GM20000 (cell line): ENCODE data around the gene ZNF385C.

Experiments
- DNase-seq: peaks from one replicate; pipeline ENCODE4 v3.0.0; 2012; ENCODE audit warnings: low spot score
- CTCF ChIP-seq: IDR thresholded peaks from 2 replicates; pipeline ENCODE4 v1.5.1; 2012; ENCODE audit warnings: mild to moderate bottlenecking, control low read depth; ENCODE audit errors: extremely low read depth, missing control alignments

Gene ZNF385C

DNA sequence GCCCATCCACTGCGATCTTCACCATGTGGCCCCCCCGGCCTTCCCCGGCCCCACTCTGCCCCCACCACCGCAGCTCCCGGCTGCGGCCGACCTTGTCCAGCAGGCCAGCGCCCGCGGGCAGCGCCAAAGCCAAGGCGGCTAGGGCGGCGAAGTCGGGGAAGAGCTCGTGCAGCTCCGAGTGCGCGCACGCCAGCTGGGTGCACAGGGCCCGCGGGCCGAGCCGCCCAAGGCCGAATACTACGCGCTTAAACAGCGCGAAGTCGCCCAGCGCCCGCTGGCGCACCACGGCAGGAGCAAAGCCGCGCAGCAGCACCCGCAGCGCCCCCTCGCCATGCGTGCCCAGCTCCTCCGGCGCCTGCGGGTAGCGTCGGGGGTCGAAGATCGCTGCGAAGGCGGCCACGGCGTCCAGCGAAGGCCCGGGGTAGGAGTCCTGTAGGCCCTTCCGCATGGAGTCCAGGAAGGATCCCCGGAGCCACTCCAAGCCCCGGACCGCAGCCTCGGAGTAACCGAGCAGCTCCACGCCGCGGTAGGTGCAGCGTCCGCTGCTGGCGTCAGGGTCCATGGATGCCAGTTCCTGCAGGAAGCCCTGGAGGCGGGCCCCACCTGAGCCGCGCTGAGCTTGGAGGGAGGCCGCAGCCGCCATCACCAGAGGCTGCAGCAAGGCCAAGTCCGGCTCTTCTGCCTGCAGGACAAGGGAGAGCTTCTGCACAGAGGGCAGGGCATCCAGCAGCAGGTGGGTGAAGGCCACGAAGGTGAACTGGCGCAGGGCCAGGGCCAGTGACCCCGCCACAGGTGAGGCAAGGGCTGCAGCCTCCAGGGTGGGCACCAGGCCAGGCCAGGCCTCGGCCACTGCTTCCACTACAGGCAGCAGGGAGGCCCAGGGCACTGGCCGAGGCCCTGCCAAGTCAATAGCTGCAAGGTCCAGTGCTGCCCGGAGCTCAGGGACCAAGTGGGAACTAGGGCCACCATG, 58.2 kb downstream of the ZNF385C start:
- DNase-seq: no peak
- TF ChIP-seq CTCF: no peak

DNA sequence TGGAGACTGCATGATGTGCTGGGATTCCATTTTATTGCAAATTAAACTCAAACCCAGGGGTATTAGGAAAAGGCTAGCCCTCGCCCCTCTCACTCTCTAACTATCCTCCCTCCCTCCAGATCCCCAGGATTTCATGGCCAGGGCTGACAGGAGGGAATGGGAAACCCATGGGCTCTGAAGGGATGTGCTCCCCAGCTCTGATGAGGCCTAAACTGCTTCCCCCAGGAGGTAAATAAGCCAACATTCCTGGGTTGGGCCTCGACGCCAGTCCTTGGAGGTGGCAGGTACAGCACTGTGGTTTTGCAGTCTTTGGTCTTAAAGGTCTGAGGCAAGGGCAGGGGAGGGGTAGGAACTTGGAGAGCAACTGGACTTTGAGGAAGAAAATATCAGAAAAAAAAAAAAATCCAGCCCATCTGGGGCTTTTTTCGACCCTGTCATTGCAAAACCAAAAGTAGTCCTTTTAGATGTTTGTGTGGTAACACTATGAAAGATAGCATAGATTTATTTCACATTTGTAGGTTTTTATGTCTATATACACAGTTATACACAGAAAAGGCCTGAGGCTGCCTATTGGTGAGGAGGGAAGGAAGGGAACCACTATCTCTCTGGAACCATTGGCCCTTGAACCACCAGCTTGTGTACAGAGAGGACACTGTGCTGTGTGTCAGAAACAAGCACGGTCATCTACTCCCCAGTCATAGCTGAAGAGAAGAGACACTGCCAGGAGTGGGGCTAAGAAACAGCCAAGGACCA, 59.9 kb downstream of the ZNF385C start:
- TF ChIP-seq CTCF: no peak
- DNase-seq: peak; percentile 82

GRCh38 chr17:42034059-42034458, 64.2 kb downstream of the ZNF385C start:
- no peak for TF ChIP-seq CTCF
- peak; percentile 38 for DNase-seq

GRCh38 chr17:42031584-42031983, 66.7 kb downstream of the ZNF385C start:
- TF ChIP-seq CTCF: no peak
- no peak for DNase-seq

DNA sequence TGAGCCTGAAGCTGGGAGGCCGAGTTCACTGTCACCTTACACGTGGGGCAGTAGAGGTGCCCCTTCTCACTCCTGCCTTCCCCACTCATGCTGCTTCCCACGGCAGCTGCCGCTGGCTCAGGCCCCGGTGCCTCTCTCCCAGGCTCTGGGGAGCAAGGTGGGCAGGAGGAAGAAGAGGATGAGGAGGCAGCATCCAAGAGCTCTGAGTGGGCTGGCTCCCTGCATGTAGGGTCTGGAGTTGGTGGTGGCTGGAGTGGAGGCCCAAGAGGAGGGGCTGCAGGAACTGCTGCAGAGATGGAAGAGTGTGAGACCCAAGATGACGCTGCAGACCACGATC, 69.5 kb downstream of the ZNF385C start:
- no peak for TF ChIP-seq CTCF

DNA sequence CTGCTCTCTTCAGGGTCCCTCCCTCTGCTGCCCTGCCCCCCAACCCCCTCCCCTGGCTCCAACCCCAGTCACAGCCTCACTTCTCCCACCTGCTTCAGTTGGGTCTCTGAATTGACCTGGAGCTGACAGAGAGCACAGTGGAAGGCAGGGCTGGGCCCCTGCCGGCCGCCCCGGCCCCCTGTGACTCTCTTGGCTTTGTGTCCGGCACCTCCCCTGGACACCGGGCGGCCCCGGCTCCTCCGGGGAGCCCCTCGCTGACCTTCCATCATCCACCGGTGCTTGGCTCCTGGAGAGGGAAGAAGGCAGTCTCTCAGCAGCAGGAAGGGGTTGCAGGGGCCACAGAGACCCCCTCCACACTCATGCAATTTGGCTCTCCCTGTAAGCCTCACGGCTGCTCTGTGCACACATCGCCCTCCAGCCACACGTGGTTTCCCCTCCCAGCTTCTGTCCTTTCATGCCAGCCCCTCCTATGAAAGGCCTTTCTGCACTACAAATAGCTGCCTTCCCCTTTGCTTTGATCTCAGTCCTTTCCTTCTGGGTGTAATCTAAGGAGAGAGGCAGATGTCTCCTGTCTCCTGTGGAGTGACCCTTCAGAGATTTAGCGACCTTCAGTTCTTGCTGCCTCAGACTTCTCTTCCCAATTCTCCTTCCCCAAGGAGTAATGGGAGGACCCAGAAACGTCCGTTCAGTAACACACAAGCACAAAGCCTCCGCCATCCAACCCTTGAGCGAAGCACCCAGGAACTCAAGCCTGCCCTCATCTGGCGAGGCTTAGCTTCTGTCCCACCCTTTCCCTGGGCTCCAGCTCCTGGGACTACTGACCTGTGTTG, 70.1 kb downstream of the ZNF385C start:
- TF ChIP-seq CTCF: no peak
- DNase-seq: no peak

More for the DNA sequence above, 69.5 kb downstream of the ZNF385C start:
- no peak for DNase-seq
